ENCODE data around the gene MAP4K2.

- TF ChIP-seq YY1 (IDR thresholded peaks at IDR 0.05; ENCODE audit: low read depth): no peak
- TF ChIP-seq, protein P1, sequence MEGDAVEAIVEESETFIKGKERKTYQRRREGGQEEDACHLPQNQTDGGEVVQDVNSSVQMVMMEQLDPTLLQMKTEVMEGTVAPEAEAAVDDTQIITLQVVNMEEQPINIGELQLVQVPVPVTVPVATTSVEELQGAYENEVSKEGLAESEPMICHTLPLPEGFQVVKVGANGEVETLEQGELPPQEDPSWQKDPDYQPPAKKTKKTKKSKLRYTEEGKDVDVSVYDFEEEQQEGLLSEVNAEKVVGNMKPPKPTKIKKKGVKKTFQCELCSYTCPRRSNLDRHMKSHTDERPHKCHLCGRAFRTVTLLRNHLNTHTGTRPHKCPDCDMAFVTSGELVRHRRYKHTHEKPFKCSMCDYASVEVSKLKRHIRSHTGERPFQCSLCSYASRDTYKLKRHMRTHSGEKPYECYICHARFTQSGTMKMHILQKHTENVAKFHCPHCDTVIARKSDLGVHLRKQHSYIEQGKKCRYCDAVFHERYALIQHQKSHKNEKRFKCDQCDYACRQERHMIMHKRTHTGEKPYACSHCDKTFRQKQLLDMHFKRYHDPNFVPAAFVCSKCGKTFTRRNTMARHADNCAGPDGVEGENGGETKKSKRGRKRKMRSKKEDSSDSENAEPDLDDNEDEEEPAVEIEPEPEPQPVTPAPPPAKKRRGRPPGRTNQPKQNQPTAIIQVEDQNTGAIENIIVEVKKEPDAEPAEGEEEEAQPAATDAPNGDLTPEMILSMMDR (IDR thresholded peaks at IDR 0.05): no peak
- no peak for TF ChIP-seq GABPA (IDR thresholded peaks at IDR 0.05; ENCODE audit: low read depth)
- no peak for TF ChIP-seq RFX5 (IDR thresholded peaks at IDR 0.05; ENCODE audit: low read length)
- TF ChIP-seq SMC3 (IDR thresholded peaks at IDR 0.05; ENCODE audit: low read depth, low read length): no peak
- no peak for TF ChIP-seq EP300 (IDR thresholded peaks at IDR 0.05; ENCODE audit: borderline replicate concordance in 1 of 2, low read depth in 1 of 2, low read length in 1 of 2)
- no peak for TF ChIP-seq NRF1 (IDR thresholded peaks at IDR 0.05; ENCODE audit: low read depth, low read length)
- TF ChIP-seq POLR2AphosphoS5 (IDR thresholded peaks at IDR 0.05; ENCODE audit: low read depth, low read length): no peak
- TF ChIP-seq EZH2phosphoT487 (IDR thresholded peaks at IDR 0.05; ENCODE audit: borderline replicate concordance, low read depth): no peak
- TF ChIP-seq, protein P2, sequence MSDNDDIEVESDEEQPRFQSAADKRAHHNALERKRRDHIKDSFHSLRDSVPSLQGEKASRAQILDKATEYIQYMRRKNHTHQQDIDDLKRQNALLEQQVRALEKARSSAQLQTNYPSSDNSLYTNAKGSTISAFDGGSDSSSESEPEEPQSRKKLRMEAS (IDR thresholded peaks at IDR 0.05; ENCODE audit: low read depth): no peak
Observed at GRCh38 chr11:64739871-64740270, 63.1 kb downstream of the MAP4K2 start.
